Stimulated activated CD4-positive, alpha-beta T cell treated with anti-CD3 and anti-CD28 coated beads, TNF-alpha, amount 100 ng/mL, for 24 hours (primary cell): ENCODE data around the gene SPATA2L.
"Not testable (repeated sequence)": the region's sequence is repeated elsewhere in the genome, so short reads cannot be mapped to it uniquely, and the experiment has no call there.

ENCODE experiments used
- DNase-seq, 3 experiments: peaks; one replicate each; pipeline ENCODE4 v3.0.0-alpha.2; 2020; ENCODE audit warnings: low read depth in 3 of 3

SPATA2L gene

GRCh38 chr16:89690392-89690901 is 11.1 kb downstream of the SPATA2L start:
- DNase-seq = no peak

- not testable (repeated sequence) for DNase-seq
Measured at GRCh38 chr16:89689621-89690020, 11.9 kb downstream of the SPATA2L start.

GRCh38 chr16:89689142-89689541 is 12.4 kb downstream of the SPATA2L start:
- no peak for DNase-seq

- no peak for DNase-seq
Measured at GRCh38 chr16:89688395-89688794, 13.1 kb downstream of the SPATA2L start.

- DNase-seq = no peak
Measured at GRCh38 chr16:89687092-89687940, 14.2 kb downstream of the SPATA2L start.

- peak; percentile 82 to 88 (median 88) for DNase-seq
Measured at GRCh38 chr16:89686520-89687091, 14.9 kb downstream of the SPATA2L start, which contains the start of gene CDK10. Gene CDK10 (plus strand): TSS chr16:89686689. CDS start chr16:89686711, 22 bp downstream.

GRCh38 chr16:89685916-89686315 is 15.6 kb downstream of the SPATA2L start:
- no peak for DNase-seq

GRCh38 chr16:89678258-89678657 is 23.2 kb downstream of the SPATA2L start:
- no peak for DNase-seq

GRCh38 chr16:89672177-89672941 is 29.1 kb downstream of the SPATA2L start:
- DNase-seq = no peak

GRCh38 chr16:89671565-89671964 is 29.9 kb downstream of the SPATA2L start:
- not testable (repeated sequence) for DNase-seq

GRCh38 chr16:89670496-89671431 is 30.7 kb downstream of the SPATA2L start:
- DNase-seq = no peak

GRCh38 chr16:89669755-89670154 is 31.8 kb downstream of the SPATA2L start:
- DNase-seq = no peak

- no peak for DNase-seq
Measured at GRCh38 chr16:89668790-89669158, 32.7 kb downstream of the SPATA2L start.

GRCh38 chr16:89667633-89668032 is 33.9 kb downstream of the SPATA2L start:
- DNase-seq = no peak

- not testable (repeated sequence) for DNase-seq
Measured at GRCh38 chr16:89667000-89667399, 34.5 kb downstream of the SPATA2L start.

GRCh38 chr16:89664238-89664637 is 37.3 kb downstream of the SPATA2L start:
- not testable (repeated sequence) for DNase-seq

GRCh38 chr16:89661215-89661614 is 40.3 kb downstream of the SPATA2L start:
- no peak for DNase-seq

- no peak for DNase-seq
Measured at GRCh38 chr16:89660146-89660545, 41.4 kb downstream of the SPATA2L start.

GRCh38 chr16:89658221-89658879 is 43.2 kb downstream of the SPATA2L start:
- DNase-seq = peak in 1 of 3 experiments; percentile 18

- DNase-seq = peak; percentile 86 to 89 (median 87)
Measured at GRCh38 chr16:89657442-89658220, 43.9 kb downstream of the SPATA2L start, which contains the start of the genes CHMP1A and SPATA33. Gene CHMP1A (minus strand): TSS chr16:89657708. CDS start chr16:89657588, 120 bp downstream. Gene SPATA33 (plus strand): TSS chr16:89657836. CDS start chr16:89657912, 76 bp downstream.
